Small intestine (tissue), 16 donors: ENCODE results near the gene GLRB. TPM values are rescaled to one million over a fixed set of nuclear protein-coding genes. Genes with fewer than 3 reads are reported as not detected.

Experiments
- DNase-seq, 2 donors: peaks; one replicate each; pipeline versions ENCODE4 v3.0.0 to v3.0.0-alpha.2; 2013
- FAIRE-seq: peaks from 2 replicates; lab custom pipeline; 2012; peaks lifted over from hg19 to GRCh38; lab: Jason Lieb, UNC
- H3K27ac ChIP-seq, 3 donors: one replicate each; pipeline ENCODE4 v1.5.1; 2013; ENCODE audit warnings: low read length in 2 of 3, mild to moderate bottlenecking in 2 of 3, control low read depth in 1 of 3, inconsistent platforms in 1 of 3, low read depth in 1 of 3, moderate library complexity in 1 of 3
- H3K27me3 ChIP-seq, 3 donors: one replicate each; pipeline ENCODE4 v1.6.1; 2013; ENCODE audit warnings: low read length in 3 of 3, inconsistent platforms in 1 of 3; ENCODE audit not compliant: control insufficient read depth in 3 of 3, insufficient read depth in 3 of 3
- H3K36me3 ChIP-seq, 3 donors: one replicate each; pipeline ENCODE4 v1.6.1; 2013; ENCODE audit warnings: low read length in 3 of 3, inconsistent platforms in 1 of 3, low read depth in 1 of 3, mild to moderate bottlenecking in 1 of 3, moderate library complexity in 1 of 3; ENCODE audit not compliant: control insufficient read depth in 3 of 3, insufficient read depth in 2 of 3
- H3K4me1 ChIP-seq, 3 donors: one replicate each; pipeline ENCODE4 v1.6.1; 2013; ENCODE audit warnings: low read length in 2 of 3, inconsistent platforms in 1 of 3, low read depth in 1 of 3, mild to moderate bottlenecking in 1 of 3, moderate library complexity in 1 of 3; ENCODE audit not compliant: control insufficient read depth in 3 of 3, insufficient read depth in 2 of 3
- H3K4me3 ChIP-seq, 3 donors: one replicate each; pipeline ENCODE4 v1.5.1; 2013; ENCODE audit warnings: low read length in 3 of 3, control low read depth in 1 of 3, inconsistent platforms in 1 of 3, low read depth in 1 of 3, mild to moderate bottlenecking in 1 of 3, moderate library complexity in 1 of 3
- H3K9me3 ChIP-seq, 2 donors: one replicate each; pipeline ENCODE4 v1.6.1; 2013; ENCODE audit warnings: low read depth in 1 of 2, low read length in 1 of 2; ENCODE audit not compliant: control insufficient read depth in 2 of 2, insufficient read depth in 1 of 2
- WGBS, 3 donors: extraction: QIAGEN DNeasy Blood & Tissue Kit; methylation state at CpG; one replicate each; pipeline ENCODE4 v1.1.7; 2013; 5-methylcytosine and 5-hydroxymethylcytosine counted together
- long read RNA-seq, 10 donors: transcript quantifications; one replicate each; lab custom pipeline, GENCODE V29; 2026
- polyA plus RNA-seq, 4 donors: library from polyadenylated mRNA; stranded (reverse) in 3 of 4; unstranded in 1 of 4; fragments of 200-250 nt in 3 of 4; fragments of 120-200 nt in 1 of 4; gene quantifications; one replicate each; pipeline versions ENCODE4 v1.2.1 to v1.2.3, GENCODE V29; 2013
- donor health status: healthy with polysubstance abuse.
- donor health status: control.
- donor health status: control.
- donor health status: Bipolar disorder and iron deficiency.
- donor health status: healthy.

The GLRB gene
- polyA plus RNA-seq = 1 to 10 TPM in 2 of 4 donors, under 1 TPM in 1, not detected in 1; 0.22 to 1.8 (median 1.2) TPM
- long read RNA-seq, donor 1, partial matches to known transcripts = 0 of 3 reads
- long read RNA-seq, donor 1, other reads (novel, unspliced or antisense) = 0 of 3 reads
- long read RNA-seq, donor 2 = 0 reads
- long read RNA-seq, donor 3, partial matches to known transcripts = 0 of 2 reads
- long read RNA-seq, donor 3, other reads (novel, unspliced or antisense) = 0 of 2 reads
- long read RNA-seq, donor 4 = 0 reads
- long read RNA-seq, donor 5 = 0 reads
- long read RNA-seq, donor 6 = 0 reads
- long read RNA-seq, donor 7, transcript GLRB-201 (10 exons, 3,126 nt) = major isoform, 14 of 21 reads
- long read RNA-seq, donor 7, partial matches to known transcripts = 5 of 21 reads
- long read RNA-seq, donor 7, other reads (novel, unspliced or antisense) = 0 of 21 reads
- long read RNA-seq, donor 8 = 0 reads
- long read RNA-seq, donor 9 = 0 reads
- long read RNA-seq, donor 10 = 0 reads

- peak within 1 kb of the TSS in 2 of 3 donors; percentile 35 to 53 for H3K4me3 ChIP-seq
- FAIRE-seq (no peak), DNase-seq (peak; percentile 2 to 63)
- WGBS, 3 donors = 2 to 5% (median 2%) methylated on average over 72 to 84 of the region's 84 CpGs
- H3K36me3 ChIP-seq = no peaks in the 10 kb centered on the region
- no peak within 1 kb of the TSS for H3K27ac ChIP-seq
- no peaks in the 10 kb centered on the region for H3K9me3 ChIP-seq
- peaks cover 0 to 17% (median 0%) of the 10 kb centered on the region in 3 donors for H3K27me3 ChIP-seq
- no peaks in the 10 kb centered on the region for H3K4me1 ChIP-seq
Measured at GRCh38 chr4:157075811-157076577, at the start of gene GLRB. TSS of gene GLRB (plus strand) at chr4:157076150. CDS start at chr4:157078025, 1,875 bp downstream.

- H3K4me3 ChIP-seq = no peak overlapping the region
- DNase-seq (no peak), FAIRE-seq (no peak)
- no peak overlapping the region for H3K27ac ChIP-seq
- H3K9me3 ChIP-seq = no peaks in the 10 kb centered on the region
- H3K27me3 ChIP-seq = no peaks in the 10 kb centered on the region
- H3K4me1 ChIP-seq = no peaks in the 10 kb centered on the region
- H3K36me3 ChIP-seq = no peaks in the 10 kb centered on the region
Measured at GRCh38 chr4:157035471-157035870, 40.5 kb upstream of the GLRB start.

- Histone ChIP-seq H3K27me3 (peaks cover 0 to 3% (median 0%) of the 10 kb centered on the region in 3 donors), H3K4me3 (no peak overlapping the region), H3K9me3 (no peaks in the 10 kb centered on the region), H3K27ac (no peak overlapping the region), H3K36me3 (no peaks in the 10 kb centered on the region), H3K4me1 (no peaks in the 10 kb centered on the region)
- FAIRE-seq (no peak), DNase-seq (no peak)
Measured at GRCh38 chr4:157040405-157040804, 35.5 kb upstream of the GLRB start.

- DNase-seq (no peak), FAIRE-seq (no peak)
- 21 to 35% (median 31%) methylated on average over 2 of the region's 2 CpGs for WGBS, 3 donors
Measured at GRCh38 chr4:157043131-157043530, 32.8 kb upstream of the GLRB start.

GRCh38 chr4:157045507-157046127 lies 30.3 kb upstream of the GLRB start:
- Histone ChIP-seq H3K27ac (no peak overlapping the region), H3K9me3 (no peaks in the 10 kb centered on the region), H3K4me3 (no peak overlapping the region), H3K27me3 (peaks cover 0 to 3% (median 0%) of the 10 kb centered on the region in 3 donors), H3K4me1 (no peaks in the 10 kb centered on the region), H3K36me3 (no peaks in the 10 kb centered on the region)
- no peak for FAIRE-seq
- DNase-seq = peak; percentile 56 to 61
- WGBS, 3 donors = 20 to 24% (median 23%) methylated on average over 2 of the region's 2 CpGs

More at GRCh38 chr4:157043131-157043530, 32.8 kb upstream of the GLRB start:
- no peaks in the 10 kb centered on the region for H3K9me3 ChIP-seq
- H3K27ac ChIP-seq = no peak overlapping the region
- no peaks in the 10 kb centered on the region for H3K36me3 ChIP-seq
- H3K4me1 ChIP-seq = no peaks in the 10 kb centered on the region
- no peak overlapping the region for H3K4me3 ChIP-seq
- peaks cover 0 to 3% (median 0%) of the 10 kb centered on the region in 3 donors for H3K27me3 ChIP-seq

GRCh38 chr4:157048248-157048647 lies 27.7 kb upstream of the GLRB start:
- DNase-seq = peak in 1 of 2 donors; percentile 17
- Histone ChIP-seq H3K4me1 (no peaks in the 10 kb centered on the region), H3K27me3 (peaks cover 0 to 3% (median 0%) of the 10 kb centered on the region in 3 donors), H3K36me3 (no peaks in the 10 kb centered on the region), H3K9me3 (no peaks in the 10 kb centered on the region), H3K4me3 (no peak overlapping the region), H3K27ac (no peak overlapping the region)
- no peak for FAIRE-seq
- 13 to 35% (median 28%) methylated on average over 2 of the region's 2 CpGs for WGBS, 3 donors

GRCh38 chr4:157050561-157050960 lies 25.4 kb upstream of the GLRB start:
- no peaks in the 10 kb centered on the region for H3K4me1 ChIP-seq
- no peak overlapping the region for H3K4me3 ChIP-seq
- no peaks in the 10 kb centered on the region for H3K36me3 ChIP-seq
- no peaks in the 10 kb centered on the region for H3K27me3 ChIP-seq
- 82 to 89% (median 87%) methylated on average over 4 of the region's 4 CpGs for WGBS, 3 donors
- DNase-seq = no peak
- no peaks in the 10 kb centered on the region for H3K9me3 ChIP-seq
- FAIRE-seq = no peak
- H3K27ac ChIP-seq = no peak overlapping the region

- 73 to 85% (median 75%) methylated on average over 11 of the region's 11 CpGs for WGBS, 3 donors
- no peak for DNase-seq
- FAIRE-seq = no peak
- Histone ChIP-seq H3K4me3 (no peak overlapping the region), H3K4me1 (no peaks in the 10 kb centered on the region), H3K9me3 (no peaks in the 10 kb centered on the region), H3K36me3 (no peaks in the 10 kb centered on the region), H3K27me3 (no peaks in the 10 kb centered on the region), H3K27ac (no peak overlapping the region)
Measured at GRCh38 chr4:157052429-157053040, 23.4 kb upstream of the GLRB start.
